Anterior cingulate cortex (tissue), 58 donors: ENCODE results near the gene ADGRA1.
"Not testable (repeated sequence)": the region's sequence is repeated elsewhere in the genome, so short reads cannot be mapped to it uniquely, and the experiment has no call there.

Experiments used
- DNase-seq, 58 donors: peaks; one replicate each; lab custom pipeline; 2025; lab: John Stamatoyannopoulos, UW

The ADGRA1 gene

DNA sequence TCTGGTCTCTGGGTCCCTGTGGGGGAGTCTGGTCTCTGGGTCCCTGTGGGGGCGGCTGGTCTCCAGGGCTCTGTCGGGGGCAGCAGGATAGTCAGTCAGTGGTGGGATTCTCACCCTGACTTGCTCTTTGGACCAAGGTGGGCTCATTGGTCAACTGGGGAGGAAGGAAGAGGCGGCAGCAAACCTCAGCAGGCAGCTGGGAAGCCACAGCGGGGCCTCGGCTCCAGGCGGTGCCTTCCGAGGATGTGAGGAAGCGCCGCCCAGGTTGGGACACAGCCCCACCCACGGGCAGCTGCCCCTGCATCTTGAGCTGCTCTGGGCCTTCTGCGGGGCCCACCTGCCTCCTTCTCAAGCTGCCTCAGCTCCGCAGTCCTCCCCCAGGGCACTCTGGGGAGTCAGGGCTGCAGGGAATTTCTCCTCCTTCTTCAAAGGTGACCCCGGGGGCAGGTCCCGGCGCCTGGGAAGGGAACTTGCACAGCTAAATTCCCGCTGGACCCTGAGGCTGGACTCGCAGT, 51.9 kb downstream of the ADGRA1 start:
- no peak for DNase-seq

DNA sequence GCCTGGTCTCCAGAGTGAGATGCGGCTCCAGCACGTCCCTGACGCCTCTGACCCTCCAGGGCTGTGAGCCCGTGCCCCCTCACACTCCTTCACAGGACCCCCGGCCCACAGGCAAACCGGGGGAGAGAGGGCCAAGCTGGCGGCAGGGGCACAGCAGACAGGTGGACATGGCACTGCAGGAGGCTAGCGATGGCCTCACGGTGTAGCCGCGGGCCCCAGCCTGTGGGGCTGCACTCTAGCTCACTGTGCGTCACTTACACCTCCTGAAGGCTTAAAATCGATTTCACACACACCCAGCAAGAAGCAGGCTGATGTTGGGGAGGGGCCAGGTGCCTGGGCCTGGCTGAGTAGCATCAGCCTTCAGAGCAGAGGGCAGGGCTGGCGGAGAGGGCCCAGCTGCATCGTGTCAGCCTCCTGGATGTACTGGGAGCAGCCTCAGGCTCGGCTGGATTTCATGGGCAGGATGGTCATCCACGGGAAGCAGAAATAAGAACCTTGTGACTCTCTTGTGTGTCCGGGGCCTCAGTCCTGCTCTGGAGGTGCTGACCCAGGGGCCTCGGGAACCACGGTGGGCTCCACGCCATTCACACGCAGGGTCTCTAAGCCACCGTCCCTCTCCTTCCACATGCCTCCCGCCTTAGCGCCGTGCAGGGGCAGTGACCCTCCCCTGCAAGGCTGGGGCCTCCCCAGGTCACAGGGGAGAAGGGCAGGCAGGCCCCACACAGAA, 52.9 kb downstream of the ADGRA1 start:
- DNase-seq = no peak

DNA sequence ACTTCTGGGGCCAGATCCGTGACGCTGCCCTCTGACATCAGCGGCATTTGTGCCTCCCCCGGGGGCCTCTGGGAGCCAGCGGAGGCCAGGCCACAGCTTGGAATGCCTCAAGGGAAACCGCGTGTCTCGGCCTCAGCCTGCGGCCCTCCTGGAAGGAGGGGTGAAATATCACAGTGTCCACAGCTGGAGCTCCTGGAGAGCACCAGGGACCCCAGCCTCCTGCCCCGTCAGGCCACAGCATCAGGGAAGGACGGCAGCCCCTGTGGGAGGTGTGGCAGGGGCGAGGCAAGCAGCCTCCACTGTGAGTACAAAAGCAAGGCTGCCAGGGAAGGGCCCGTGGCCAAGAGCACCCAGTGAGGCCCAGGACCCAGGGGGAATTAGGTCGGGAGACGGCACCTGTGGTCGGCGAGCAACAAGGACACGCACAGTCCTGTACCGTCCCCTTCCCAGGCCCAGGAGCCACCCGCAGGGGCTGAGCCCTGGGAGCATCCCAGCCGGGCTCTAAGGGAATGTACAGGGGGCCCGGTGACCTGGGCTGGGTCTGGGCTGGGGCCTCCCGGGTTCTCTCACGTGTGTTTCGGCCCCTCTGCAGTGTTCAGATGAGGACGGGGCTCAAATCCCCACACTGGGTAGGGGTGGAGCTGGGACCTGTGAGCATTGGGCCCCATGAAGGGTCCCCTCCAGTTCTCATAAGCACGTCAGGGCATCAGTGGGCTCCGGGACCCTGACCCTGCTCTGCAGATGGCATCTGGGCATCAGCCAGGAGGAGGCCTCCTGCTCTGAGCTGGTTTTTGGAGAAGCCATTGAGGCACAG, 53.6 kb downstream of the ADGRA1 start:
- no peak for DNase-seq

DNA sequence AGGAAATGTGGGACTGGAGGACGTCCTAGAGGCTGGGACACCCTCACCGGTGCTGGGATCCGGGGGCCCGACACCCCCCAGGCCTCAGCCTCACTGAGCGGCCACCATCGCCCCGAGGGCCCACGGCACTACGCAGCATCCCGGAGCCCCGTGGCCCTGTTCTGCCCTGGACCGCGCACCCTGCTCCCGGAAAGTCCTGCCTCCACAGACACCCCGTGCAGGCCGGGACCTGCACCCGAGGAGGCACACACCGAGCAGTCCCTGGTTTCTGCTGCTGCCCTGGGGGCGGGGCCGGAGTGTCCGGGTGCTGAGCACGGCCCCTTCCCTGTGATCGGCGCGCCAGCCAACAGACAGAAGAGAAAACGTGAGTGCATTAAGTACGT, 54.2 kb downstream of the ADGRA1 start:
- no peak for DNase-seq

DNA sequence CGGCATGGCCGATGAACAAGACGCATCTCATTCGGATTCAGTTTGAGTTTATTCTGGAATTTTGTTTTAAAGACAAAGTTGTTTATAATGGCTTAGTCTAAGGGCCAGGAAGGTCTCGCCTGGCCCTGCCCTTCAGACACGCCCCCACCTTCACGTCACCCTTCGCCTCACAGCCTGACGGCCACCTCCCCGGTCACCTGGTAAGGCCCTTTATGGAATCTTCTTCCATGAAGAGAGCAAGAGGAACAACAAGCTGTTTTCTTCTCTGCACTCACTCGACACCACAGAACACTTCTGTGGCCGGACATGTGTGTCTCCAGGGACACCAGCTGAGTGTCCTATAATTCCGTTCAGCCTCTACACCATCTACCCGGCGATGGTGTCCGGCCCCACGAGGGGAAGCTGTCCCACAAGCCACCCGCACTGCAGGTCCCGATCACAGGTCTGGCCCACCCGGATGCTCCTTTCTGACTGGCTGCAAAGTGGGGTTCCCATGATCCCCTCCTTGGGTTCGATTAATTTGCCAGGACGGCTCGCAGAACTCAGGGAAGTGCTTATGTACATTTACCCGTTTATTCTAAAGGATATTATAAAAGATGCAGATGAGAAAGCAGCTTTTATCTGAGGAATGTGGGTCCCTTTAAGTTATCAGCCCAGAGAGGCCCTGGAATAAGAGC, 54.9 kb downstream of the ADGRA1 start:
- no peak for DNase-seq

DNA sequence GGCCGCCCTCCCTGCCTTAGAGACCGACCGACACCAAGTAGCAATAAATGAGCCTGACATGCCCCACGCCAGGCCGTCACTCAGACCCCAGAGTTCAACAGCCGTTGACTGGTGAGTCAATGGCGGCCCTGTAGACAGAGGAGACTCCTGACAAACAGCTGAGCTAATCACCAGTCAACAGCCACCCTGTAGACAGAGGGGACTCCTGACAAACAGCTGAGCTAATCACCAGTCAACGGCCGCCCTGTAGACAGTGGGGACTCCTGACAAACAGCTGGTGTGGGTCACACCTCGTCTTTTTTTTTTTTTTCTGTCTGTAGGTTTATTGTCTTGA, 55.4 kb downstream of the ADGRA1 start:
- DNase-seq = no peak

DNA sequence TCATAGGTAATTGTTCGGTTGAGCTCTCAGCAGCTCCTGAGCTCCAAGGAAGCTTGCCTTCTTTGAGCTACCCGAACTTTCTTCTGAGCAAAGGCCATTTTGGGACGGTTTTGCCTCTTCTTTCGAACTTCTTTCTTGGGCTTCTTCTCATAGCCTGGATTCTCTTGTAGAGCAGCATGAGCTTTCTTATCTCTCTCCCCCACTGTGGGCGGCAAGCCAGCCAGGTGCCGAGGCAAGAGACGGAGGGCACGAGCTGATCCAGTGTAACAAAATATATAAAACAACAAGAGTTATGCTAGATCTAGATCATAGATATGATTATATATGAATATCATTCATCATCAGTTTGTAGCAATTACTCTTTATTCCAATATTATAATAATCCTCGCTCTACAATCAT, 55.8 kb downstream of the ADGRA1 start:
- no peak for DNase-seq

DNA sequence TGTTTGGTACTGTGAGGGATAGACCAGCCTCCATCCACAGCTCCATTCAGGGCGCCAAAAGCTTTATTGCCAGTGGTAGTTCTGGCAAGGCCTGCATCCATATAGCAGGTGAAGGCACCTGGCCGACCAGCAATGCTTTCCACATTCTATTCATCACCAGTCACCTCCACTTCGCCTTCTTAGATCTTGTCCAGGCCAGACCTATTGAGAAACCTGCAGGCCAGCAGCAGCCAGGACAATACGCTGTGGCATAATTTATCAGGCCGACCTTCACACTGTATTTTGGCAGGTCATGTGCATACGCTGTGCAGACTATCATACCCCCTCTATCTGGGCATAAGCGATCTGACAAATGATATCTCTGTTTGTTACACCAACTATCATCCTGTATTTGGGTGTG, 57.0 kb downstream of the ADGRA1 start:
- no peak for DNase-seq

DNA sequence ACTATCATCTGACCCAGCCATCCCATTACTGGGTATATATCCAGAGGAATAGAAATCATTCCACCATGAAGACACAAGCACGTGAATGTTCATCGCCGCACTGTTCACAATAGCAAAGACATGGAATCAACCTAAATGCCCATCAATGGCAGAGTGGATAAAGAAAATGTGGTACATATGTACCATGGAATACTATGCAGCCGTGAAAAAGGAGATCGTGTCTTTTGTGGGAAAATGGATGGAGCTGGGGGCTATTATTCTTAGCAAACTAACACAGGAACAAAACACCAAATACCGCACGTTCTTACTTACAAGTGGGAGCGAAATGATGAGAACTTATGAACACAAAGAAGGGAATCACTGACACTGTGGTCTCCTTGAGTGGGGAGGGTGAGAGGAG, 62.5 kb downstream of the ADGRA1 start:
- no peak for DNase-seq

DNA sequence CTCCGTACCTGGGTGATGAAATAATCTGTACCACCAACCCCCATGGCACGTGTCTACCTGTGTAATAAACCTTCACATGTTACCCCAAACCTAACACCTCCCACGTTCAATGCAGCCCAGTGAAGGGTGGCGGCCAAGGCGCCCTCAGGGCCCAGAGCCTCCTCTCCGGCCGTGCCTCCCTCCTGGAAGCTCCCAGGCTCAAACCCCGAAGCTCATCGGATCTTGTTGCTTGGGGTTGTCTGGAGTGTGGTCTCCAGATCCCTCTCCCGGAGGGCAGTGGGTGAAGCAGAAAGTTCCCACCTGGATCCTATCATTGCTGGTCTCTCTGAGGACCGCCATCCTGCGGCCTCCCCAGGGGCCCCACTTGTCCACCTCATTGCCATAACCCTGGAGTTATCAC, 62.9 kb downstream of the ADGRA1 start:
- DNase-seq = no peak

DNA sequence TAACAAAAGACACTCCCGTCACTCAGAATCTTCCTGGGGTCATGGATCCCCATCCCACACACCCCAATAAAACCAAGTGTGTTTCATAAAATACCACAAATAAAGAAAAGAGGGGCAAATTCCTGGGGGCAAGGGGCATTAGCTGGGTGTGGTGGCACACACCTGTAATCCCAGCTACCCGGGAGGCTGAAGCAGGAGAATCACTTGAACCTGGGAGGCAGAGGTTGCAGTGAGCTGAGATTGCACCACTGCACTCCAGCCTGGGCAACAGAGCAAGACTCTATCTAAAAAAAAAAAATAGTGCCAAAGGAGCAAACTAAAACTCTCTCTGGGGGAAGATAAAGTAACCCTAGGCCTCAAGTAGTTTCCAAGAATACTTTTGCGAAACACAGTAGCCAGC, 63.3 kb downstream of the ADGRA1 start:
- DNase-seq = not testable (repeated sequence)

DNA sequence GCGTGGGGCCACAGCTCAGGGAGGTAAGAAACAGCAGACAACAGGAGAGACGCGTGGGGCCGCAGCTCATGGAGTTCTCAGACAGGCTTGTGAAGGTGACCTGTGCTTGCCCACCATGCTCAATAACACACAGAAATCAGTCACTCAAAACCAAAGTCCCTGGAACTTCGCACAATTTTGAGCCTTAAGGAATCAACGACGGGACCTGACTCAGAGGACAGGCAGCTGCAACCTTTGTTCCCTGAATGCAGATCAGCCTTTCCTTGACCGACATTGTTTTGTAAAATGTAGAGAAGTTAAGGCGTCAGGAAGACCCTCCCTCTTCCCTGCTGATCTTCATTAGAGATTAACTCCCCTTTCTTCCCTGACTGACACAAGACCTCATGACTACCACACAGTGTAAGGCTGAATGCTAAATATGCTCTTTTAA, 63.8 kb downstream of the ADGRA1 start:
- no peak for DNase-seq

DNA sequence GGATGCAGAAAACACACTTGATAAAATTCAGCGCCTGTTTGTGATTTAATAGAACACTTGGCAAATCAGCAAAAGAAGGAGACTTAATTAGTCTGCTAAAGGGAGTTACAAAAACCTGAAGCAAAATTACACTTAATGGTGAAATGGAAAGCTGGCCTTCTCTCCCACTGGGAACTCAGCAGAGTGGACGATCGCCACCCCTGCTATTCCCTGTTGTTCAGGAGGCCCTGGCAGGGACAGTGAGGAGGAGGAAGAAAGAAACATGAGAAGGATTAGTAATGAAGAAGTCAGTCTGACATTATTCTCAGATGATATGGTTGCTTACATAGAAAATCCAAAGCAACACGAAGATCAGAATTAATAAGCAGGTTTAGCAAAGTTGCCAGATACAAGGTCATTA, 66.7 kb downstream of the ADGRA1 start:
- no peak for DNase-seq

DNA sequence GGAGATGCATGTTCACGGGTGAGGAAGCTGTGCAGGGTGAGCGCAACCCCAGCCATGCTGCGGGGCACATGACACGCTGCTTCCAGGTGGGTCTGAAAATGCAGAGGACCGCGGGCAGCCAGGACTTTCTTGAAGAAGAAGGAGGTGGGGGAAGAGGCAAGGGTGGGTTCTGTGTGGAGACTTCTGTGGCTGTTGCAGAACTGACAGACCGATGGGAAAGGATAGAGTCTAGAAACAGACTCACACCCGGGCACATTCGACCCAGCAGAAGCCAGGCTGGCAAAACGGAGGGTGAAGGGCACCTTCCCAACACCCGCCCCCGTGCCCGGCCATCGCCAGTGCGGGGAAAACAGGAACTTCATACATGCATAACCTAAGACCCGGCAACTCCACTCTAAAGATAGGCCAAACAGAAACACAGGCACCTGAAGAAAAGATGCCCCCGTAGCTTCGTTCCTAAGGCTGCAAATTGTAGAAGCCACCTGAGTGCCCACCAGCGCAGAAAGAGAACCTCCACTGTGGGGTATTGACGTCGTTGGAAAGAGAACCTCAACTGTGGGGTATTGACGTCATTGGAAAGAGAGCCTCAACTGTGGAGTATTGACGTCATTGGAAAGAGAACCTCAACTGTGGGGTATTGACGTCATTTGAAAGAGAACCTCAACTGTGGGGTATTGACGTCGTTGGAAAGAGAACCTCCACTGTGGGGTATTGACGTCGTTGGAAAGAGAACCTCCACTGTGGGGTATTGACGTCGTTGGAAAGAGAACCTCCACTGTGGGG, 67.5 kb downstream of the ADGRA1 start:
- no peak for DNase-seq

DNA sequence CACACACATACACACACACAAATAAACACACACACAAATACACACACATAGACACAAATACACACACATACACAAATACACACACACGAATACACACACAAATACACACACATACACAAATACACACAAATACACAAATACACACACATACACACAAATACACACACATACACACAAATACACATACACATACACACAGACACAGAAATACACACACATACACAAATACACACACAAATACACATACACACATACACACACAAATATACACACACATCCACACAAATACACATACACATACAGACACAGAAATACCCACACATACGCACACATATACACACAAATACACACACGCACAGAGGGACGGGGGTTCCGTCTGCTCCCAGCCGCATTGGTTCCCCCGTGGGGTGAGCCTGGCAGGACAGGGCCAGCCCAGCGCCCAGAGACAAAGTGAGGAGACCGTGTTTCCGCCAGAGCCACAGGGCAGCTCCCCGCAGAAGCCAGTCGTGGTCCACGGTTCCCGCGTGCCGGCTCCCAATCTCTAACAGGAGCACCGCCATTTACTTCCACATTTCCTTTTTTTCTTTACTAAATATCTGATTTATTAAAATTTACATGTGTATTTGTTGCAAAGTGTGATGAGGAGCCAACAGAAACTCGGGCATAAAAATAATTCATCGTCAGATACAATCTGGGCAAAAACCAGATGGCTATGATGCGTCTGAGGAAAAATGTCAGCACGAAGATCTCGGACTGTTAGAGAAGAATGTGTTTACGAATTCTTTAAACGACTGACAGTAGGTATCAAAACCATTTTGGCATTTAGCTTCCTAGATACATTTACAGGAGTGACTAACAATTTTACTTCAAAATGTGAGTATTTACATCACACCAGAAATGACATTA, 69.2 kb downstream of the ADGRA1 start:
- DNase-seq = no peak

DNA sequence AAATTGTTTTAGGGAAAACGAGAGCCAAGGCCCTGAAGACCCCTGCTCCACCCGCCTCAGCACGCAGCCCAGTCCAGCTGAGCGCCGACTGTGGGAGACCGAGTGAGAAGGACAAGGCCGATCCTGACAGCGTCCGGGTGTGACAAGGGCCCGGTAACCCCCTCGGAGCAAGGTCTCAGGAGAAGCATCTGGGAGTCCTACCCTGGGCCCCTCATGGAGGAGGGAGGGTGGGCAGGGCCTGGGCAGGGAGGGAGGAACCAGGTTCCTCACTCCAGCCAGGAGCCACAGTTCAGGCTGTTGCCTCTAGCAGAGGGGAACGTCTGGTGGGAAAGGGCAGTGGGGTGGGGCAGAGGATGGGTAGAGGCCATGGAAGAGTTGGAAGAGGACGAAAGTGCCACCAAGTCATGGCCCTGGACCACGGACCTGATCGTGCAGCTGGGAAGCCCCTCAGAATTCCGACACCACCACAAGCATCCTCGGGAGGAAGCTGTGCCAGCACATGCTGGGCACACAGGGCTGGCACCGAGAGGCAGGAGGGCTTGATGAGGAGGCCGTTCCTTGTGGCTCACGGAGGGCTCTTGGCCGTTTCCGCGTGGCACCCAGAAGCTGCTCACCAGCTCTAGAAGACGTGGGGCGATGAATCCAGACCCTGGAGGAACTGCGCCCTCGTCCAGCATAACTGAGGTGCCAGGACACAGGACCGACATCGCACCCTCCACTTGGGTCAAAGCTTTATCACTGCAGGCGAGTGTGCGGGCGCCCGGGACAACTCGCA, 70.1 kb downstream of the ADGRA1 start:
- no peak for DNase-seq

DNA sequence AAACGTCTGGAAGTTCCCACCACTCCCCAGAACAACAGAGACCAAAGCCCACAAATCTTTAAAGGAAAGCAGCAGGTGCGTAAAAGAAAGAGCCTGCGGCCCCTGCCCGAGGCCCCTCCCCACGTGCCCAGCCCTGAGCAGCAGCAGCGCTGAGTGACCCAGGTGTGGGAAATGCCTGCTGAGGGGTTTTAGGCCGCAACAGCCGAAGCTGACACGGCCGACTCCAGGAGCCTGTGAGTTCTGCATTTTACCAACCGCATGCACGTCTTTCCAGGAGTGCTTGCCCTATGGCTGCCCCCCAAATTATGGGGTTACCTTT, 70.7 kb downstream of the ADGRA1 start:
- DNase-seq = no peak

DNA sequence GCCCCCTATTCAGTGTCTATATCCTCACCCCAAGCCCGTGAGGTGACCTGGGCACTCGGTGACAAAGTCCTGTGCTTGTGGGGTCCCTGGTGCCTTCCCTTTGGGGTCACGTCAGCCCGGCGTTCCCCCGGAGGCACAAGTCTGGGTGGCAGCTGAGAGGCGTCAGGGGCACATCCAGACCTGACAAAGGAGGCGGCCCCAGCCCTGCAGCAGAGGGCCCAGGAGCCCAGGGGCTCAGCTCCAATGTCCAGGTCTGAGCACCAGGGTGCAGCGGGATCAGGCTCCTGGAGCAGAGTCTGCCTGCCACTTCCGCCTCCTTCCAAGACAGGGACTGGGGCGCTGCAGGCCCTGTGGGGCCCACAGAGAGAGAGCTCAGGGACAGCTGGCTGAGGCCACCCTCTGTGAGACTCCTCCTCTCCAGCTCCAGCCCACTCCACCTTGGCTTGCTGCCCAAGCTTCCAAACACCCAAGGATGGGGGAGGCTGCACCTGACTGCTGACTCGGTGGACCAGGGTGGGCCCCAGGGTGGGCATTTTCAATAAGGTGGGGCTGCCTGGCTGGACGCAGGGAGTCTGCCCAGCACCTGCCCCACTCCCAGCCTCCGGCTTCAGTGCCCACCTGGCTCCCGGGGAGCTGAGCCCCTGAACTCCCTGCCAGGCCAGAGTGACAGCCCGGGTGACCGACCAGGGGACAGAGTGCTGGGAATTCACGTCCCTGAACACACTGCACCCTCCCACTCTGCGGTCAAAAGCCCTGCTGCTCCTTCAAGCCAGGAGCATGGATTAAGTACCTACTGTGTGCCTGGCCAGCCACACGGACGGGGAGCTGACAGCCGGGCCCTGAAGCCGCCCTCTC, 71.3 kb downstream of the ADGRA1 start:
- peak in 2 of 58 donors; percentile 26 to 29 for DNase-seq
